ENCODE results near the gene EPB41L1.

The EPB41L1 gene

GRCh38 chr20:36183155-36183944 lies 28.8 kb downstream of the EPB41L1 start:
- H3K4me2 ChIP-seq (ENCODE audit: low read length), result no peak overlapping the region
- H3K79me2 ChIP-seq, result no peaks in the 10 kb centered on the region
- no peak overlapping the region for H3K9ac ChIP-seq
- no peak for TF ChIP-seq CTCF (IDR thresholded peaks at IDR 0.05)
- no peak overlapping the region for H2AFZ ChIP-seq
- H3K4me1 ChIP-seq, result no peaks in the 10 kb centered on the region
- H3K9me3 ChIP-seq (ENCODE audit: control insufficient read depth, low read length), result no peaks in the 10 kb centered on the region
- no peak overlapping the region for H3K27ac ChIP-seq
- H3K4me3 ChIP-seq (ENCODE audit: low read depth, low read length), result no peak overlapping the region
- H3K36me3 ChIP-seq (ENCODE audit: control insufficient read depth, insufficient read depth, low read length), result no peaks in the 10 kb centered on the region
- H3K27me3 ChIP-seq (ENCODE audit: control insufficient read depth, insufficient read depth, low read length), result no peaks in the 10 kb centered on the region

GRCh38 chr20:36184816-36185776 lies 30.6 kb downstream of the EPB41L1 start:
- H2AFZ ChIP-seq, result no peak overlapping the region
- no peaks in the 10 kb centered on the region for H3K36me3 ChIP-seq (ENCODE audit: control insufficient read depth, insufficient read depth, low read length)
- H3K9ac ChIP-seq, result no peak overlapping the region
- no peak overlapping the region for H3K4me3 ChIP-seq (ENCODE audit: low read depth, low read length)
- no peak for TF ChIP-seq CTCF (IDR thresholded peaks at IDR 0.05)
- no peak overlapping the region for H3K27ac ChIP-seq
- H3K79me2 ChIP-seq, result no peaks in the 10 kb centered on the region
- H3K4me2 ChIP-seq (ENCODE audit: low read length), result no peak overlapping the region
- no peaks in the 10 kb centered on the region for H3K4me1 ChIP-seq
- no peaks in the 10 kb centered on the region for H3K9me3 ChIP-seq (ENCODE audit: control insufficient read depth, low read length)
- no peaks in the 10 kb centered on the region for H3K27me3 ChIP-seq (ENCODE audit: control insufficient read depth, insufficient read depth, low read length)

DNA sequence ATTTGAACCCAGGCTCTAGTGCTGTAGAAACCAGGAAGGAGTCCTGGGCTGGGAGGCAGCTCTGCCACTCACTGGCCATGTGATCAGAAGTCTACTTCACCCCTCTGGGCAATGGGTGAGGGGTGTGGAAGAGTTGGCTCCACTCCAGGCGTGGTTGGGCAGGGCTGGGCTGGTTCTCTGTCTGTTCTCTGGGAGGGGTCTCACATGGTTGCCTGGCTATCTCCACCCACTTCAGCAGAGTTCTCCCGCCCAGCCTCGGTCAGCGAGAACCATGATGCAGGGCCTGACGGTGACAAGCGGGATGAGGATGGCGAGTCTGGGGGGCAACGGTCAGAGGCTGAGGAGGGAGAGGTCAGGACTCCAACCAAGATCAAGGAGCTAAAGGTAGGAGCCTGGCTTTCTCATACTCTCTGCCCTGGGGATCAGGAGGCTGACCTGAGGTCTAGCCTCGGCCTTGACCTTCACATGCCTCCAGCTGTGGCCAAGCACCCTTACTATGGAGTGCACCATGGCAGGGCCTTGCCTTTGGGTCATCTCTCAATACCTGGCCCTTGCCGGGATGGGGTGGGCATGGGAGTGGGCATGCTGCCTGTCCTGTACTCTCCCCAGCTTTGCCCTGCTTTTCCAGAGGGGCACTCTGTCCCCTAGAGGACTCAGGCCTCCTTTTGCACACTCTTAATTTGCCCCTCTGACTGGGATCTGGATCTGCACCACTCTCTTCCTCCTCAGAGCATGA lies 39.6 kb downstream of the EPB41L1 start:
- no peak overlapping the region for H3K27ac ChIP-seq
- no peaks in the 10 kb centered on the region for H3K79me2 ChIP-seq
- TF ChIP-seq CTCF (IDR thresholded peaks at IDR 0.05), result no peak
- no peak overlapping the region for H2AFZ ChIP-seq
- no peak overlapping the region for H3K9ac ChIP-seq
- H3K36me3 ChIP-seq (ENCODE audit: control insufficient read depth, insufficient read depth, low read length), result no peaks in the 10 kb centered on the region
- H3K4me1 ChIP-seq, result no peaks in the 10 kb centered on the region
- no peaks in the 10 kb centered on the region for H3K27me3 ChIP-seq (ENCODE audit: control insufficient read depth, insufficient read depth, low read length)
- no peak overlapping the region for H3K4me2 ChIP-seq (ENCODE audit: low read length)
- H3K4me3 ChIP-seq (ENCODE audit: low read depth, low read length), result no peak overlapping the region
- H3K9me3 ChIP-seq (ENCODE audit: control insufficient read depth, low read length), result no peaks in the 10 kb centered on the region

- Histone ChIP-seq H3K4me2 (ENCODE audit: low read length) (no peak overlapping the region), H3K36me3 (ENCODE audit: control insufficient read depth, insufficient read depth, low read length) (no peaks in the 10 kb centered on the region), H3K27me3 (ENCODE audit: control insufficient read depth, insufficient read depth, low read length) (no peaks in the 10 kb centered on the region), H3K27ac (no peak overlapping the region), H3K79me2 (no peaks in the 10 kb centered on the region), H3K4me1 (no peaks in the 10 kb centered on the region), H3K9ac (no peak overlapping the region), H3K4me3 (ENCODE audit: low read depth, low read length) (no peak overlapping the region), H3K9me3 (ENCODE audit: control insufficient read depth, low read length) (no peaks in the 10 kb centered on the region), H2AFZ (no peak overlapping the region)
- no peak for TF ChIP-seq CTCF (IDR thresholded peaks at IDR 0.05)
Observed at GRCh38 chr20:36196676-36197075, 42.1 kb downstream of the EPB41L1 start.
